K562 (cell line): ENCODE data around the gene CPED1. TPM values are rescaled to one million over a fixed set of nuclear protein-coding genes. Genes with fewer than 3 reads are reported as not detected.
A peak's percentile ranks its signal among the peaks of the same experiment; 100 is the strongest.

ENCODE experiments used
- BMI1 ChIP-seq: fragments of 150-350 bp; IDR thresholded peaks from 2 replicates; pipeline ENCODE4 v1.6.1; 2014; ENCODE audit warnings: low read length
- E2F6 ChIP-seq, 2 experiments: IDR thresholded peaks; 2 replicates each; pipeline ENCODE4 v1.6.1; 2011; ENCODE audit warnings: borderline replicate concordance in 1 of 2, control low read depth in 1 of 2, low read depth in 1 of 2, low read length in 1 of 2, mild to moderate bottlenecking in 1 of 2, mixed read lengths in 1 of 2, moderate library complexity in 1 of 2; ENCODE audit not compliant: insufficient read depth in 1 of 2, insufficient read length in 1 of 2, poor library complexity in 1 of 2, severe bottlenecking in 1 of 2; ENCODE audit errors: extremely low read depth in 1 of 2
- ELK1 ChIP-seq: sonication (generic); formaldehyde crosslinking; IDR thresholded peaks from 2 replicates; pipeline ENCODE4 v1.8.1; 2022; ENCODE audit warnings: missing genetic modification reagents
- GTF2B ChIP-seq: IDR thresholded peaks from 2 replicates; pipeline ENCODE4 v1.6.1; 2011; ENCODE audit not compliant: insufficient read length; ENCODE audit errors: extremely low read depth
- HDAC1 ChIP-seq, 2 experiments: fragments of 450-650 bp; IDR thresholded peaks; 2 replicates each; pipeline ENCODE4 v1.6.1; 2016 to 2017; ENCODE audit warnings: inconsistent platforms in 1 of 2, mild to moderate bottlenecking in 1 of 2, moderate library complexity in 1 of 2
- HEY1 ChIP-seq: fragments of 250-450 bp; sonication (Bioruptor Pico); IDR thresholded peaks from 2 replicates; pipeline ENCODE4 v1.5.0; 2020; ENCODE audit warnings: mild to moderate bottlenecking, moderate library complexity, borderline replicate concordance
- KDM5B ChIP-seq: fragments of 200-600 bp; sonication (generic); IDR thresholded peaks from 2 replicates; pipeline ENCODE4 v1.6.1; 2012; ENCODE audit warnings: low read depth, mild to moderate bottlenecking, moderate library complexity, low read length, control low read depth, inconsistent platforms; ENCODE audit not compliant: insufficient replicate concordance
- NFE2L1 ChIP-seq: fragments of 450-650 bp; IDR thresholded peaks from 2 replicates; pipeline ENCODE4 v1.6.1; 2016; ENCODE audit warnings: missing genetic modification characterization, low read depth, mild to moderate bottlenecking, missing compliant biosample characterization, moderate library complexity, borderline replicate concordance
- PREB ChIP-seq: sonication (generic); formaldehyde crosslinking; IDR thresholded peaks from 2 replicates; pipeline ENCODE4 v1.8.1; 2023; ENCODE audit warnings: mild to moderate bottlenecking, missing genetic modification reagents
- RBM34 ChIP-seq: fragments of 200-400 bp; formaldehyde crosslinking; IDR thresholded peaks from 2 replicates; pipeline ENCODE4 v1.6.1; 2018; ENCODE audit warnings: low read length, borderline replicate concordance; ENCODE audit not compliant: insufficient read depth
- RUNX1 ChIP-seq: sonication (generic); IDR thresholded peaks from 2 replicates; pipeline ENCODE4 v1.6.1; 2016; ENCODE audit warnings: antibody characterized with exemption, low read depth
- SMAD2 ChIP-seq: fragments of 150-350 bp; IDR thresholded peaks from 2 replicates; pipeline ENCODE4 v1.6.1; 2014; ENCODE audit warnings: low read depth, mild to moderate bottlenecking, low read length
- SMC3 ChIP-seq: conservative IDR thresholded peaks from 2 replicates; pipeline ENCODE4 v1.6.1; 2011; ENCODE audit warnings: low read depth, low read length, improper control_type of control experiment; ENCODE audit not compliant: insufficient read depth
- ZBTB33 ChIP-seq: sonication (generic); formaldehyde crosslinking; IDR thresholded peaks from 2 replicates; pipeline ENCODE4 v1.8.1; 2023; ENCODE audit warnings: mild to moderate bottlenecking, missing genetic modification reagents
- ZC3H8 ChIP-seq: fragments of 450-650 bp; IDR thresholded peaks from 2 replicates; pipeline ENCODE4 v1.6.1; 2017
- ZNF140 ChIP-seq: fragments of 250-450 bp; sonication (Bioruptor Pico); IDR thresholded peaks from 2 replicates; pipeline ENCODE4 v1.8.0; 2021; ENCODE audit warnings: moderate library complexity, mild to moderate bottlenecking, inconsistent platforms
- ZNF253 ChIP-seq: fragments of 250-450 bp; sonication (Bioruptor Pico); conservative IDR thresholded peaks from 2 replicates; pipeline ENCODE4 v1.6.1; 2021; ENCODE audit warnings: mild to moderate bottlenecking
- ZNF395 ChIP-seq: fragments of 200-800 bp; sonication (Bioruptor generic); IDR thresholded peaks from 2 replicates; pipeline ENCODE4 v1.6.1; 2017; ENCODE audit warnings: missing genetic modification characterization, missing compliant biosample characterization
- ZNF764 ChIP-seq: fragments of 250-450 bp; sonication (Bioruptor Pico); IDR thresholded peaks from 2 replicates; pipeline ENCODE4 v1.4.0; 2020; ENCODE audit warnings: low read depth, mild to moderate bottlenecking, moderate library complexity
- polyA plus RNA-seq, 8 experiments: library from polyadenylated mRNA; depleted of rRNA in 4 of 8; stranded (reverse) in 5 of 8; unstranded in 3 of 8; fragments of >200 nt; fragmentation: Nextera tagmentation in 2 of 8; fragmentation: Illumina TruSeq in 1 of 8; extraction: Ambion mirVana in 2 of 8; extraction: Trizol in 1 of 8; gene quantifications; 2 replicates each; pipeline versions ENCODE4 v1.2.1 to v1.2.3, GENCODE V29; 2011 to 2014; ENCODE audit warnings: inconsistent platforms in 1 of 8, missing spikeins in 1 of 8
- total RNA-seq, 7 experiments: library from RNA; depleted of rRNA in 6 of 7; stranded (reverse); fragments of >200 nt in 6 of 7; fragmentation: Illumina TruSeq in 2 of 7; extraction: Trizol in 2 of 7; gene quantifications; 2 replicates each; pipeline versions ENCODE4 v1.2.1 to v1.2.3, GENCODE V29; 2011 to 2021; ENCODE audit warnings: low replicate concordance in 1 of 7

Gene CPED1
- total and polyA plus RNA-seq, 9 of the 15 experiments (the other 6 are each of a cell fraction or from before 2014, with no cell fraction given) = 195 to 393 (median 290) TPM

GRCh38 chr7:121038717-121039509 is 50.4 kb downstream of the CPED1 start (continued):
- TF ChIP-seq PREB (CRISPR knock-in tag) = no peak
- TF ChIP-seq RBM34 = no peak
- peak; percentile 94 for TF ChIP-seq ZNF395
- TF ChIP-seq ZNF764 (CRISPR knock-in tag) = no peak
- TF ChIP-seq HDAC1 (IDR thresholded peaks at IDR 0.05) = peak; percentile 69 to 96; a peak in 3 of 4 replicates
- TF ChIP-seq E2F6 (IDR thresholded peaks at IDR 0.05; ENCODE audit: borderline replicate concordance in 1 of 2, extremely low read depth in 1 of 2, insufficient read depth in 1 of 2, insufficient read length in 1 of 2, low read depth in 1 of 2, low read length in 1 of 2, poor library complexity in 1 of 2, severe bottlenecking in 1 of 2) = peak in 1 of 2 experiments; percentile 22
- TF ChIP-seq NFE2L1 (tag) = 0 out of 2 replicates have a peak, but pooled peaks have one; percentile 3
- TF ChIP-seq ZC3H8 = no peak
- TF ChIP-seq GTF2B = no peak
- no peak; the same call in 1 of the 2 replicates for TF ChIP-seq RUNX1
- TF ChIP-seq ZBTB33 (CRISPR knock-in tag) = peak; percentile 51; the same call in 1 of the 2 replicates
- TF ChIP-seq HEY1 (CRISPR knock-in tag) = peak; percentile 70; the same call in 1 of the 2 replicates
- no peak for TF ChIP-seq SMC3
- no peak for TF ChIP-seq ZNF253 (CRISPR knock-in tag)
- no peak for TF ChIP-seq KDM5B
- TF ChIP-seq ZNF140 = no peak
- TF ChIP-seq BMI1 = no peak
- TF ChIP-seq SMAD2 = no peak
- TF ChIP-seq ELK1 (CRISPR knock-in tag) = no peak
